ENCODE results near the gene PTPRT.

The PTPRT gene

GRCh38 chr20:43014206-43014605 lies 175.5 kb downstream of the PTPRT start:
- Mint-ChIP-seq H3K4me1 (ENCODE audit: low read depth) (no peaks in the 10 kb centered on the region), H3K27me3 (no peaks in the 10 kb centered on the region), H3K36me3 (ENCODE audit: low read depth) (no peaks in the 10 kb centered on the region), H3K4me3 (no peak overlapping the region), H3K9me3 (no peaks in the 10 kb centered on the region), H3K27ac (no peak overlapping the region)
- intact Hi-C loops (cut with micrococcal nuclease): no loop called here

GRCh38 chr20:43011491-43011890 lies 178.2 kb downstream of the PTPRT start:
- H3K9me3 Mint-ChIP-seq: no peaks in the 10 kb centered on the region
- H3K4me1 Mint-ChIP-seq (ENCODE audit: low read depth): no peaks in the 10 kb centered on the region
- H3K27ac Mint-ChIP-seq: no peak overlapping the region
- no peak overlapping the region for H3K4me3 Mint-ChIP-seq
- intact Hi-C loops (cut with micrococcal nuclease): no loop called here
- no peaks in the 10 kb centered on the region for H3K27me3 Mint-ChIP-seq
- no peaks in the 10 kb centered on the region for H3K36me3 Mint-ChIP-seq (ENCODE audit: low read depth)

GRCh38 chr20:43009532-43009931 lies 180.2 kb downstream of the PTPRT start:
- Mint-ChIP-seq H3K9me3 (no peaks in the 10 kb centered on the region), H3K4me1 (ENCODE audit: low read depth) (no peaks in the 10 kb centered on the region), H3K4me3 (no peak overlapping the region), H3K27me3 (no peaks in the 10 kb centered on the region), H3K36me3 (ENCODE audit: low read depth) (no peaks in the 10 kb centered on the region), H3K27ac (no peak overlapping the region)
- intact Hi-C loops (cut with micrococcal nuclease): no loop called here

- Mint-ChIP-seq H3K36me3 (ENCODE audit: low read depth) (no peaks in the 10 kb centered on the region), H3K27ac (no peak overlapping the region), H3K27me3 (no peaks in the 10 kb centered on the region), H3K9me3 (no peaks in the 10 kb centered on the region), H3K4me1 (ENCODE audit: low read depth) (no peaks in the 10 kb centered on the region), H3K4me3 (no peak overlapping the region)
- intact Hi-C loops (cut with micrococcal nuclease): no loop called here
Measured at GRCh38 chr20:43007525-43007924, 182.2 kb downstream of the PTPRT start.

GRCh38 chr20:43006651-43007375 lies 182.9 kb downstream of the PTPRT start:
- no peak overlapping the region for H3K27ac Mint-ChIP-seq
- no peaks in the 10 kb centered on the region for H3K4me1 Mint-ChIP-seq (ENCODE audit: low read depth)
- intact Hi-C loops (cut with micrococcal nuclease): no loop called here
- no peaks in the 10 kb centered on the region for H3K27me3 Mint-ChIP-seq
- H3K9me3 Mint-ChIP-seq: no peaks in the 10 kb centered on the region
- no peak overlapping the region for H3K4me3 Mint-ChIP-seq
- no peaks in the 10 kb centered on the region for H3K36me3 Mint-ChIP-seq (ENCODE audit: low read depth)

GRCh38 chr20:43003318-43003944 lies 186.3 kb downstream of the PTPRT start:
- no peaks in the 10 kb centered on the region for H3K4me1 Mint-ChIP-seq (ENCODE audit: low read depth)
- H3K27ac Mint-ChIP-seq: no peak overlapping the region
- H3K27me3 Mint-ChIP-seq: no peaks in the 10 kb centered on the region
- H3K36me3 Mint-ChIP-seq (ENCODE audit: low read depth): no peaks in the 10 kb centered on the region
- intact Hi-C loops (cut with micrococcal nuclease): no loop called here
- no peaks in the 10 kb centered on the region for H3K9me3 Mint-ChIP-seq
- no peak overlapping the region for H3K4me3 Mint-ChIP-seq

- Mint-ChIP-seq H3K4me1 (ENCODE audit: low read depth) (no peaks in the 10 kb centered on the region), H3K4me3 (no peak overlapping the region), H3K27me3 (no peaks in the 10 kb centered on the region), H3K27ac (no peak overlapping the region), H3K9me3 (peaks cover 6% of the 10 kb centered on the region), H3K36me3 (ENCODE audit: low read depth) (no peaks in the 10 kb centered on the region)
- intact Hi-C loops (cut with micrococcal nuclease): no loop called here
Measured at GRCh38 chr20:42996141-42996540, 193.6 kb downstream of the PTPRT start.

GRCh38 chr20:42988319-42988718 lies 201.4 kb downstream of the PTPRT start:
- intact Hi-C loops (cut with micrococcal nuclease): no loop called here
- Mint-ChIP-seq H3K9me3 (no peaks in the 10 kb centered on the region), H3K4me3 (no peak overlapping the region), H3K4me1 (ENCODE audit: low read depth) (no peaks in the 10 kb centered on the region), H3K27me3 (no peaks in the 10 kb centered on the region), H3K27ac (no peak overlapping the region), H3K36me3 (ENCODE audit: low read depth) (no peaks in the 10 kb centered on the region)

- Mint-ChIP-seq H3K4me1 (ENCODE audit: low read depth) (no peaks in the 10 kb centered on the region), H3K4me3 (no peak overlapping the region), H3K36me3 (ENCODE audit: low read depth) (no peaks in the 10 kb centered on the region), H3K27ac (no peak overlapping the region), H3K27me3 (no peaks in the 10 kb centered on the region), H3K9me3 (no peaks in the 10 kb centered on the region)
- intact Hi-C loops (cut with micrococcal nuclease): no loop called here
Measured at GRCh38 chr20:42987376-42988114, 202.2 kb downstream of the PTPRT start.

- intact Hi-C loops (cut with micrococcal nuclease): no loop called here
- Mint-ChIP-seq H3K9me3 (no peaks in the 10 kb centered on the region), H3K27ac (no peak overlapping the region), H3K36me3 (ENCODE audit: low read depth) (no peaks in the 10 kb centered on the region), H3K4me1 (ENCODE audit: low read depth) (no peaks in the 10 kb centered on the region), H3K4me3 (no peak overlapping the region), H3K27me3 (no peaks in the 10 kb centered on the region)
Measured at GRCh38 chr20:42986143-42986773, 203.4 kb downstream of the PTPRT start.

GRCh38 chr20:42985628-42986027 lies 204.1 kb downstream of the PTPRT start:
- intact Hi-C loops (cut with micrococcal nuclease): no loop called here
- H3K36me3 Mint-ChIP-seq (ENCODE audit: low read depth): no peaks in the 10 kb centered on the region
- H3K4me3 Mint-ChIP-seq: no peak overlapping the region
- no peaks in the 10 kb centered on the region for H3K4me1 Mint-ChIP-seq (ENCODE audit: low read depth)
- no peaks in the 10 kb centered on the region for H3K9me3 Mint-ChIP-seq
- no peaks in the 10 kb centered on the region for H3K27me3 Mint-ChIP-seq
- no peak overlapping the region for H3K27ac Mint-ChIP-seq

- no peak overlapping the region for H3K4me3 Mint-ChIP-seq
- no peaks in the 10 kb centered on the region for H3K9me3 Mint-ChIP-seq
- H3K36me3 Mint-ChIP-seq (ENCODE audit: low read depth): no peaks in the 10 kb centered on the region
- no peaks in the 10 kb centered on the region for H3K4me1 Mint-ChIP-seq (ENCODE audit: low read depth)
- H3K27me3 Mint-ChIP-seq: no peaks in the 10 kb centered on the region
- H3K27ac Mint-ChIP-seq: no peak overlapping the region
- intact Hi-C loops (cut with micrococcal nuclease): no loop called here
Measured at GRCh38 chr20:42982218-42982617, 207.5 kb downstream of the PTPRT start.

GRCh38 chr20:42981253-42981652 lies 208.5 kb downstream of the PTPRT start:
- H3K36me3 Mint-ChIP-seq (ENCODE audit: low read depth): no peaks in the 10 kb centered on the region
- H3K27ac Mint-ChIP-seq: no peak overlapping the region
- H3K9me3 Mint-ChIP-seq: no peaks in the 10 kb centered on the region
- no peak overlapping the region for H3K4me3 Mint-ChIP-seq
- no peaks in the 10 kb centered on the region for H3K27me3 Mint-ChIP-seq
- intact Hi-C loops (cut with micrococcal nuclease): no loop called here
- no peaks in the 10 kb centered on the region for H3K4me1 Mint-ChIP-seq (ENCODE audit: low read depth)

GRCh38 chr20:42979720-42980119 lies 210.0 kb downstream of the PTPRT start:
- Mint-ChIP-seq H3K27me3 (no peaks in the 10 kb centered on the region), H3K4me1 (ENCODE audit: low read depth) (no peaks in the 10 kb centered on the region), H3K9me3 (no peaks in the 10 kb centered on the region), H3K36me3 (ENCODE audit: low read depth) (no peaks in the 10 kb centered on the region), H3K27ac (no peak overlapping the region), H3K4me3 (no peak overlapping the region)
- intact Hi-C loops (cut with micrococcal nuclease): loop anchor here (10.0 kb wide), 1 partner anchor 65 kb away; no protein-coding TSS in a partner anchor

All from dendritic cell treated with granulocyte-macrophage colony-stimulating factor and Interleukin-4, amounts not matched to agents 40 ng/mL and 50 ng/mL, for 4 days (primary cell).